Heart left ventricle (tissue), 13 donors: ENCODE measurements around the gene ID3.

Experiments used
- POLR2A ChIP-seq, 2 donors: fragments of 450-650 bp; IDR thresholded peaks; one replicate each; pipeline ENCODE4 v1.6.1; 2017; ENCODE audit warnings: antibody characterized with exemption in 2 of 2, mild to moderate bottlenecking in 2 of 2, moderate library complexity in 2 of 2
- TF ChIP-seq, protein P1 (sequence below), 12 donors: fragments of 200-600 bp; sonication (generic) in 4 of 12; IDR thresholded peaks; one replicate each; pipeline versions ENCODE4 v1.5.0 to v1.8.0; 2018 to 2022; ENCODE audit warnings: antibody characterized with exemption in 12 of 12, mild to moderate bottlenecking in 5 of 12
- donor health status: ischemic (EF 13 %, LVEDD 7.1; RV severe dilation, severe dysfunction).
- donor health status: DM: no; HTN: yes; CAD: no.
- donor health status: DM: no; HTN: no; CAD: no.
- donor health status: ischemic (EF 25% LVEDD 6.9; RV normal size, moderate dysfunction).
- donor health status: ischemic (EF 25% LVEDD 5.7; RV mildly dilated, moderate dysfunction).
- donor health status: ischemic (EF 35%, LVEDD 5.7; RV mildly dilated, moderate dysfunction).
- donor health status: nonischemic (EF 11% LVEDD 7.7; RV severe dilation, severe dysfunction).
- donor health status: DM: yes; HTN: yes; CAD: no.
- donor health status: PGD.
- donor health status: ischemic (EF 29% LVEDD 5.4; RV normal size, mild dysfunction).
- donor health status: nonischemic (EF 23%, LVEDD 6.1; RV moderate dilation, normal function).

DNA sequence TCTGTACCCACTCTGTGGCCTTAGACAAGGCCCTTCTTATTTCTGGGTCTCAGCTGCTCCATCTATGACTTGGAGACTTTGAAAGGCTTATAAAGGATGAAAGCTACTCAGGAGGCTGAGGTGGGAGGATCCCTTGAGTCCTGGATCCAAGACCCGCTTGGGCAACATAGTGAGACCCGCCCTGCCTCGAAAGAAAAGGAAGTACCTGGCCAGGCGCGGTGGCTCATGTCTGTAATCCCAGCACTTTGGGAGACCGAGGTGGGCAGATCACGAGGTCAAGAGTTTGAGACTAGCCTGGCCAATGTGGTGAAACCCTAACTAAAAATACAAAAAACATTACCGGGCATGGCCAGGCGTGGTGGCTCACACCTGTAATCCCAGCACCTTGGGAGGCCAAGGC is 13.4 kb downstream of the ID3 start:
- TF ChIP-seq, protein P1, sequence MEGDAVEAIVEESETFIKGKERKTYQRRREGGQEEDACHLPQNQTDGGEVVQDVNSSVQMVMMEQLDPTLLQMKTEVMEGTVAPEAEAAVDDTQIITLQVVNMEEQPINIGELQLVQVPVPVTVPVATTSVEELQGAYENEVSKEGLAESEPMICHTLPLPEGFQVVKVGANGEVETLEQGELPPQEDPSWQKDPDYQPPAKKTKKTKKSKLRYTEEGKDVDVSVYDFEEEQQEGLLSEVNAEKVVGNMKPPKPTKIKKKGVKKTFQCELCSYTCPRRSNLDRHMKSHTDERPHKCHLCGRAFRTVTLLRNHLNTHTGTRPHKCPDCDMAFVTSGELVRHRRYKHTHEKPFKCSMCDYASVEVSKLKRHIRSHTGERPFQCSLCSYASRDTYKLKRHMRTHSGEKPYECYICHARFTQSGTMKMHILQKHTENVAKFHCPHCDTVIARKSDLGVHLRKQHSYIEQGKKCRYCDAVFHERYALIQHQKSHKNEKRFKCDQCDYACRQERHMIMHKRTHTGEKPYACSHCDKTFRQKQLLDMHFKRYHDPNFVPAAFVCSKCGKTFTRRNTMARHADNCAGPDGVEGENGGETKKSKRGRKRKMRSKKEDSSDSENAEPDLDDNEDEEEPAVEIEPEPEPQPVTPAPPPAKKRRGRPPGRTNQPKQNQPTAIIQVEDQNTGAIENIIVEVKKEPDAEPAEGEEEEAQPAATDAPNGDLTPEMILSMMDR (IDR thresholded peaks at IDR 0.05): no peak
- no peak for TF ChIP-seq POLR2A (IDR thresholded peaks at IDR 0.05)
